NCI-H2227 (cell line): Measurements from ENCODE around the gene ADRA2A.

Experiments
- DNase-seq: peaks from one replicate; lab custom pipeline; 2025; ENCODE audit not compliant: unreplicated experiment; lab: John Stamatoyannopoulos, UW

ADRA2A gene

GRCh38 chr10:111083222-111084095, 6.6 kb downstream of the ADRA2A start:
- no peak for DNase-seq

DNA sequence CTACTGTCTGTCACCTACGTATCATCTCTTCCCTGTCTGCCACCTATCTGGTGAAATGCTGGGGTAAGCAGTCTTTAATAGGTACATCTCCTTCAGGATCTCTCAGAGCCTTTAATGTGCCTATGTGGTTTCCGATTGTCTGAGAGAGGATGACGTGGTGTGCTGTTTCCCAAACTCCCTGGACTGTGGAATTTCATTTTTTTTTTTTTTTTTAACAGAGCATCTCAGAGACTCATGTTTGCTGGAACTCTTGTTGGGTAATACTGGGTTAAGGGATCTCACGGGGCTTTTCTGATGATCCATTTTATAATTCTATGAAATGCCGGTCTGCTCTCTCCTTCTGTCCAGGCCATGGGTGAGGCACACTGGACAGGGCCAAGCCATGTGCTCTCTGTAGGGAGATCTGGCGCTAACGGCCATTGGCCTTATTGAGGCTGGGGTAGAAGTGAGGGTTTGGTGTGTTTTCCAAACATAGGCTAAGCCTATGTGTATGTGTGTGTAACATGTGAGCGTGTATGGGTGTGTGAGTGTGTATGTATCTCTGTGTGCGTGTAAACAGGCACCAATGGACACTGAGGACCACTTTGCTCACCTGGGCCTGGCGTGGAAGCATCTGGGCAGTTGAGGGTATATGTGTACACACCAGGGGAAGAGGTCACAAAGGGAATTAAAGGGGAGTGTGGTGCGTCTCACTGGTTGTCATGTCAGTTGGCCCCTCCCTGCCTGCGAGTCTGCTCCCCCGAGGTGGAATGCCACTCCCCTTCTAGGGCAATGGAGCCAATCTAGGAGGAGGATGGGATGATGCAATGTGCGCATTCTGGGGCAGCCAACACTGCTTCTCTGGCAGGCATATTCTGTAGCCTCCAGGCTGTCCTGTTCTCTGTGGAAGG, 7.8 kb downstream of the ADRA2A start:
- no peak for DNase-seq

DNA sequence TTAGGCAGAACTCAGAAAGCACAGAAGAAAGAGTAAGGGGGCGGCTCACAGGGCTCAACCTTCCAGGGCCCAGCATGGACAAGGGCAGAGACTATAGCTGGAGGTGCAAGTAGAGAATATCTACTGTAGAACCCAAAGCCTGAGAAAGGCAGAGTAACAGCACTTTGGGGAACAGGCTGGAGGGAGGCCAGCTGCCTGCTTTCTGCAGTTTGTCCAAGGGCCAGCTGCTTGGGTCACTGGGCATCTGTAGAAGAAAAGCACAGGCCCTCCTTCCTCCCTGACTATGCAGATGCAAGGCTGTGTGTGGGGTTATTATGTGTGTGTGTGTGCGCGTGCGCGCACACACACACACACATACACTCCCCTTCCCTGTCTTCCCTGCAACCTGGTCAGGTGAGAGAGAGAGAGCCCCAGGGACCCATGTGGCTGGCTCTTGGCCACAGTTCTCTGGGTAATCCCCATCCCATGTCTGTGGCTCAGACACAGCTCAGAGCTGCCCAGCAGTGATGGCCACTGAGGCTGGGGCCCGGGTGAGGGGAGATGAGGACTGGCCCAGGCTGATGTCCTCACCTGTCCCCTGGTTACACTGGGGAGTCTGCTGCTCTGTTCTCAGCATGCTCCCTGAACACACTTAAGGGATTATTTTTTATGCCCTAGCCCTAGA, 9.0 kb downstream of the ADRA2A start:
- no peak for DNase-seq

DNA sequence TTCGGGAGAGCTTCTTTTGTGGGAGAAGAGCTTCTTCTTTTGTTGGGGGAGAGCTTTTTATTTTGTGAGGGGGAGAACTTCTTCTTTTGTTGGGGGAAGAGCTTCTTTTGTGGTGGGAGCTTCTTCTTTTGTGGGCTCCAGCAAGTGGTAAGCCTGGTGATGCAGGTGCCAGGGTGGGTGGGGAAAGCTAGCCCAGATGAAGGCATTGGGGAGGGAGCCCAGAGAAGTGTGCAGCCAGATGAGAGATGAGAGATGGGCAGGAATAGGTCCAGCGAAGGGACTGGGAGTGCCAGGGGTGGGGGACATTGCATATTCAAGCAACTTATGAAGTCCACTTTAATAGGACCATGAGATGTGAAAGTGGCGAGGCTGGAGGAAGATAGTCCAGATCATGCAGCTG, 9.7 kb downstream of the ADRA2A start:
- DNase-seq: no peak

- DNase-seq: no peak
Measured at GRCh38 chr10:111087331-111087756, 10.5 kb downstream of the ADRA2A start.

GRCh38 chr10:111087968-111088505, 11.2 kb downstream of the ADRA2A start:
- DNase-seq: no peak

DNA sequence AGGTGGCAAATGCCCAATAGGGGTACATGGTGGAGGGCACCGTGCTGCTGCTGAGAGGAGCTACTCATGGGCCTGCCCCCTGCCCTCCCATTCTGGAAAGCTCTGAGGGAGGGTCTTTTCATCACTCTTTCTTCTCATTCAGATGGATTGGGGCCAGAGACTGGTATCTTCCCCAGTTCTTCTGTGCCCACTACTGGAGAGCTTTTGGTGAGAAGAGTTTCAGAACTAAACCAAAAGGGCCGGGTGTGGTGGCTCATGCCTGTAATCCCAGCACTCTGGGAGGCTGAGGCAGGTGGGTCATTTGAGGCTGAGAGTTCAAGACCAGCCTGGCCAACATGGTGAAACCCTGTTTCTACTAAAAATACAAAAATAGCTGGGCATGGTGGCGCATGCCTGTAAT, 12.5 kb downstream of the ADRA2A start:
- DNase-seq: no peak

DNA sequence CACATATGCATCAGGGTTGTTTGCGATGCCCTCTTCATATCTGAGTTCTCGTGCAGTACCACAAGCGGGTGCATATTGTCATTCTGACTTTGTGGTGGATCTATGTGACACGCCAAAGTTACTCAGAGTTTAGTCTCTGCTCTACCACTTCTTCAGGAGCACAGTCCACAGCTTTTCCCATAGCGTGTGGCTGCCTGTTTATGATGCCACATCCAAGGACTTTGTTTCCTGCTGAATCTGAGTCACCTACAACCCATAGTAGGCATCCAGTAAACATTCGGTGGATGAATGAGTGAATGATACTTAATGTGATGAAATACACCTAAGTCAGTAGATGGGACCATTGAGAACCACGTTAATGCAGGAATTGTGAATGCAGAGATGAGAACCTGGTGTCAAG, 15.0 kb downstream of the ADRA2A start:
- DNase-seq: no peak

GRCh38 chr10:111093741-111094380, 17.0 kb downstream of the ADRA2A start:
- no peak for DNase-seq

DNA sequence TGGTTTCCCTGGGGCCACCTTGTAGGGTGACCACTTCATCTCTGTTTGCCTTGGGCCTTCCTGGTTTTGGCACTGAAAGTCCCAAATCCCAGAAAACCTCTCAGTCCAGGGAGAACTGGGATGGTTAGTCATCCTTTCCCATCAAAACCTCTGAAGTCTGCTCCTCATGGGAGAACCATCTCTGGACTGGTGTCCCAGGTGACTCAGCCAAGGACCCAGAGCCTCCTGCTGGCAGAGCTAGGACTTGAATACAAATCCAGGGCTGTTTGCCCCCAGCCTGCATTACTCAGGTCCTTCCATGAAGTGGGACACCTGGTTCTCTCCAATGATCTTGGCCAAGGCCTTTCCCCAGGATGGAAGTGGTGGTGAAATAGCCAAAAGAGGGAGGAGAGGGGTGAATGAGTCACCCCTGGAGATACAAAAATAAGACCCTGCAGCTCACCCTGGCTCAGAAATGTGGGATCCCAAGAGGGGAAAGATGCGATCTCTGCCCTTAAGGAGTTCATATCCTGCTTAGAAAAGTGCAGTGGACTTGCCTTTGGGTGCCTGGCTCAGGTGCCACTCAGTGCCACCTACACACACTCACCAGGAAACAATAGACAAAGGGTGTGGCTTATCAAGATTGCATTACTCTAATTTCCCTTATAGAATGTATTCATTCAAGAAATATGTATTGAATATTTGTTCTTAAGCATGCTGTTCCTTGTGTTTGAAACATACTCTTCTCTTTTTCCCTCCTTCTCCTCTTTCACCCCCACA, 22.0 kb downstream of the ADRA2A start:
- DNase-seq: no peak

DNA sequence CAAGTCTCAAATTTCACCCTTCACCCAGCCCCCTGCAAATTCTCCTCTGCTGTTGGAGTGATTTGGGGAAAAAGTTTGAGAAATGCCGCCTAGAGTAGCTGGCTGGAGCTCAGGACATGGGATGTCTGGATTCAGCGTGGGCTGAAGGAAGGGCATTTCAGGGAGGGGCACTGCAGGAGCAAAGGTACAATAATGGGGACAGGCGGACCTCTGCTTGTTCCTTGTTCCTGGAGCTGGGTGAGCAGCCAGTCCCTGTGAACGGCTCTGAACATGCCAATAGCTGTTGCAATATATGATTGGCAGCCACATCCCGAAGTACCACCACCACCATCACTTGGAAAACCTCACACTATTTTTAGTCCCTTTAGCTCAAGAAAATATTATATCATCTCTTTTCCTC, 23.4 kb downstream of the ADRA2A start:
- DNase-seq: no peak

DNA sequence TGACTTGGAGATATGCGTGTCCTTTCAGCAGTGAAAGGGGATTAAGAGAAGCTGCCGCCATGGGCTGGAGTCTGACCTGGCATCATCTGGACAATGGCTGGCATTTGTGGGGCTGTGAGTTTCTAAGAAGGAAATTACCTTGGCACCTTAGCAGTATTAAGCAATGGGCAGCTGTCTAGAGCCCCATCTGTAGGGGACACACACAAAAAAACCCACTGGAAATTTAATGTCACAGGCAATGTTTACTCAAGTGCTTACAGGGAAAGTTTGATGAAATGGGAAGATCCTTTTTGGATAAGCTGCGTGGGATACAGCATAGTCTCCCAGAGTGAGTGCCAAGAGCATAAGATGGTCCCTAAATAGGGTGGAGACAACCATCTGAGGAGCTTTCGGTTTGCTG, 25.0 kb downstream of the ADRA2A start:
- no peak for DNase-seq

GRCh38 chr10:111102359-111102837, 25.6 kb downstream of the ADRA2A start:
- no peak for DNase-seq

DNA sequence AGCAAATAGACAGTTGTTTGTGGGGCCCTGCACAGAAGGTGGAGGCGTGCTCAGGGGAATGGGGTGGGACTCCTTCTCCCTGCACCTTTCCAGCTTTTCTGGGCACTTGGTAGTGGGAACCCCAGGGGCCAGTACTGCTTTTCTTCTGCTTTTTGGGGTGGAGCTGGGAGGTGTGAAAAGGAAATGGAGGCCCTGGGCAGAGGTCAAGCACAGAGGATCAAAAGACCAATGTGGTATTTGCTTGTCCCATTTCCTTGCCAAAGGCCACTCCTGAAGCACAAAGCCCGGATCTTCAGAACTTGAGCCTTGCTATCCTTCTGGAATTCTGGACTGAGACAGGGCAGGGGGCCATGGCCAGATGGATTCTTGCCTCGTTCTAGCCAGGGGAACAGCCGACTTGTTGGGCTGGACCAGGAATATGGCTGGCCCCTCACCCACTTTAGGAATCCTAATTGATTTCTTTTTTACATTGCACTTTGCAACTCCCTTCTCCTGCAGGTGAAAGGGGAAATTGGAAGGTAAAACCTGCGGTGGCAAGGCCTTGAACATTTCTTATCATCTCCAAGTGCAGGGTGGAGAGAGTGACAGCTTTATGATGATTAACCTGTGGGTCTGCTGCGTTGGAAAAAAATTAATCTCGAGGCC, 26.5 kb downstream of the ADRA2A start:
- DNase-seq: no peak

DNA sequence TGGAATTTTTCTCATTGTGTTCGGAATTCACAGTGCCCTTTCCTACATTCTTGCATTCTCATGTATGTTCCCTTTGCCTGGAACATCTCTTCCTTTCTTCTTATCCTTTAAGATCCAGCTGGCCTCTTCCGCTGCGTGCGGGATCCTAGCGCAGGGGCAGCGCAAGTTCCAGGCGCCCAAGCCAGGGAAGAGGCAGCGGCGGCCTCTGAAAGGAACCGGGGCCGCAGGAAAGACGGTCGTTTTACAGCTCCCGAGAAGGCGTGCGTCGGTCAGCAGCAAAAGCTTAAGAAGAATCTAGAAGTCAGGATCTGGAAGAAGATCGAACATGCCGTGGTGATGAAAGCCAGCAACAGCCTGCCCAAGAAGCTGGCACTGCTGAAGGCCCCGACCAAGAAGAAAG, 28.0 kb downstream of the ADRA2A start:
- no peak for DNase-seq

DNA sequence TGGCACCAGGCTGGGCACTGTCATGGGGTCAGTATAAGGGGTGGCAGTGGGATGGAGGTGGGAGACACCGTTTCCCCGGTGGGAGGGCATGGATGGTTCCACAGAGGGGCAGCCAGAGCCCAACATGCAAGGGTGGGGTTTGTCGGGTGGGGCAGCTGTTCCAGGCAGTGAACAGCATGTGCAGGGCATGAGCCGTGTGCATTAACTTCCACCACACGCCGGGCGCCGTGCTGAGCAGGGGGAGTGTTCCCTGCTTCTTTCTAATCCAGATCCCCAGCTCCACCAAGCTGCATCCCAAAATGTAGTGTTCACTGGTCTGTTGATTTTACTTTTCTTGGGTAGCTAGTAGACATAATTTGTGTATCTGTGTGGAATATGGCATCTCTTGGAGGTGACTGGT, 29.3 kb downstream of the ADRA2A start:
- no peak for DNase-seq

GRCh38 chr10:111107023-111107422, 30.2 kb downstream of the ADRA2A start:
- no peak for DNase-seq

- DNase-seq: no peak
Measured at GRCh38 chr10:111107846-111108245, 31.0 kb downstream of the ADRA2A start.

DNA sequence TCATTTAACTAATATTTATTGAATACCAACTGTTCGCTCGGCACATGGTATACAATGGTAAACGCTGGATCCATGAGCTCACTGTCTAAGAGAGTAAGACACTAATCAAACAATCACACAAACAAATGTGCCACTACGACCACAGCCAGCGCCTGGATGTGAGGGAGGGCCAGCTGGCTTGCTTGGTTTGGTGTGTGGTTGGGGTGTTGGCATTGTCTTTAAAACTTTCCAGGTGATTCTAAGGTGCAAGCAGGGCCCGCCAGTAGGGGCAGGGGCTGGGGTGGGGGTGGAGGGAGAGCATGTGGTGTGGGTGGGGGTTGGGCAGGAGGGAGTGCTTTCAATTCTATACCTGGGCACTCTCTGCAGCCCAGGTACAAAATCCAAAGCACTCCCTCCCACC, 31.6 kb downstream of the ADRA2A start:
- no peak for DNase-seq
